Neutrophil (primary cell): ENCODE data around the gene UTP20.

Source experiments
- H3K27ac ChIP-seq: fragments of 200-600 bp; sonication (generic); 2 replicates; pipeline ENCODE4 v1.5.1; 2016; ENCODE audit warnings: mild to moderate bottlenecking, moderate library complexity
- H3K27me3 ChIP-seq: fragments of 200-600 bp; sonication (generic); 2 replicates; pipeline ENCODE4 v1.6.0; 2016; ENCODE audit warnings: mild to moderate bottlenecking
- H3K36me3 ChIP-seq: fragments of 200-600 bp; sonication (generic); 2 replicates; pipeline ENCODE4 v1.5.1; 2017
- H3K4me1 ChIP-seq, 2 experiments: fragments of 200-600 bp in 1 of 2; sonication (generic) in 1 of 2; 1 replicate in 1 of 2; 2 replicates in 1 of 2; pipeline versions ENCODE4 v1.5.1 to v1.6.1; 2013 to 2016; ENCODE audit warnings: low read depth in 1 of 2, low read length in 1 of 2, mild to moderate bottlenecking in 1 of 2, moderate library complexity in 1 of 2; ENCODE audit not compliant: control insufficient read depth in 1 of 2, insufficient read depth in 1 of 2
- H3K4me3 ChIP-seq, 2 experiments: fragments of 200-600 bp in 1 of 2; sonication (generic) in 1 of 2; 1 replicate in 1 of 2; 2 replicates in 1 of 2; pipeline ENCODE4 v1.5.1; 2013 to 2016; ENCODE audit warnings: low read depth in 1 of 2, low read length in 1 of 2, mild to moderate bottlenecking in 1 of 2, moderate library complexity in 1 of 2
- H3K9me3 ChIP-seq: fragments of 200-600 bp; sonication (generic); 2 replicates; pipeline ENCODE4 v1.5.1; 2016
- CTCF ChIP-seq: fragments of 200-600 bp; sonication (generic); IDR thresholded peaks from 2 replicates; pipeline ENCODE4 v1.5.1; 2016; ENCODE audit warnings: antibody characterized with exemption

Gene UTP20

GRCh38 chr12:101325590-101325989 is 45.7 kb downstream of the UTP20 start:
- Histone ChIP-seq H3K27ac (no peak overlapping the region), H3K27me3 (no peaks in the 10 kb centered on the region), H3K36me3 (no peaks in the 10 kb centered on the region), H3K9me3 (no peaks in the 10 kb centered on the region), H3K4me1 (no peaks in the 10 kb centered on the region), H3K4me3 (no peak overlapping the region)
- TF ChIP-seq CTCF: no peak

GRCh38 chr12:101327051-101327450 is 47.1 kb downstream of the UTP20 start:
- no peaks in the 10 kb centered on the region for H3K4me1 ChIP-seq
- no peak overlapping the region for H3K4me3 ChIP-seq
- no peaks in the 10 kb centered on the region for H3K36me3 ChIP-seq
- H3K9me3 ChIP-seq: no peaks in the 10 kb centered on the region
- no peak for TF ChIP-seq CTCF
- no peak overlapping the region for H3K27ac ChIP-seq
- no peaks in the 10 kb centered on the region for H3K27me3 ChIP-seq

GRCh38 chr12:101327546-101327945 is 47.6 kb downstream of the UTP20 start:
- Histone ChIP-seq H3K4me1 (no peaks in the 10 kb centered on the region), H3K4me3 (no peak overlapping the region), H3K27me3 (no peaks in the 10 kb centered on the region), H3K9me3 (no peaks in the 10 kb centered on the region), H3K27ac (no peak overlapping the region), H3K36me3 (no peaks in the 10 kb centered on the region)
- TF ChIP-seq CTCF: no peak

GRCh38 chr12:101328917-101329316 is 49.0 kb downstream of the UTP20 start:
- no peak for TF ChIP-seq CTCF
- Histone ChIP-seq H3K9me3 (no peaks in the 10 kb centered on the region), H3K4me1 (no peaks in the 10 kb centered on the region), H3K27ac (no peak overlapping the region), H3K27me3 (no peaks in the 10 kb centered on the region), H3K36me3 (no peaks in the 10 kb centered on the region), H3K4me3 (no peak overlapping the region)

- H3K36me3 ChIP-seq: no peaks in the 10 kb centered on the region
- no peaks in the 10 kb centered on the region for H3K4me1 ChIP-seq
- H3K9me3 ChIP-seq: no peaks in the 10 kb centered on the region
- no peaks in the 10 kb centered on the region for H3K27me3 ChIP-seq
- no peak overlapping the region for H3K27ac ChIP-seq
- no peak for TF ChIP-seq CTCF
- H3K4me3 ChIP-seq: no peak overlapping the region
Measured at GRCh38 chr12:101330631-101331030, 50.7 kb downstream of the UTP20 start.

- H3K4me1 ChIP-seq: no peaks in the 10 kb centered on the region
- no peak overlapping the region for H3K27ac ChIP-seq
- H3K27me3 ChIP-seq: no peaks in the 10 kb centered on the region
- H3K36me3 ChIP-seq: no peaks in the 10 kb centered on the region
- no peak for TF ChIP-seq CTCF
- no peak overlapping the region for H3K4me3 ChIP-seq
- no peaks in the 10 kb centered on the region for H3K9me3 ChIP-seq
Measured at GRCh38 chr12:101336437-101336836, 56.5 kb downstream of the UTP20 start.
